GM18858 (cell line): ENCODE results near the gene CDK2AP2.
"Not testable (repeated sequence)": the region's sequence is repeated elsewhere in the genome, so short reads cannot be mapped to it uniquely, and the experiment has no call there.

Experiments used
- ATAC-seq: cut with Tn5 transposase; IDR thresholded peaks from one replicate; pipeline ENCODE4 v1.9.1; 2021; ENCODE audit not compliant: unreplicated experiment

Gene CDK2AP2

DNA sequence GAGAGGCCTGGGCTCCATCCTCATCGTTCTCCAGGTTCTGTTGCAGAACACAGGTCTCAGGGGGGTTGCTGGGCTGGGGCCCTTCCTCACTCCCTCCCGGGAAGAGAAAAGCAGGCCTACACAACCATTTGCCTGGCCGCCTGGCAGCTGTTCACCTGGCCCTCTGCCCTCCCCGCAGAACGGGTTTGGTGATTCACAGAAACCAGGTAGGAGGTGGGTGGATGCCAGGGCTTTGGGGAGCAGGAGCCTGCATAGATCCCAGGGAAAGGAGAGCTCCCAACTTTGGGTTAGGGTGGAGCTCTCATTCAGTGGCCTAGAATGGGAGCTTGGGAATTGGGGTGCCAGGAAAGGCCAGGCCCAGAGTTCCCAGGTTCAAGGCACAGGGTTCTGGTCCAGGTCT lies 39.9 kb downstream of the CDK2AP2 start:
- no peak for ATAC-seq

DNA sequence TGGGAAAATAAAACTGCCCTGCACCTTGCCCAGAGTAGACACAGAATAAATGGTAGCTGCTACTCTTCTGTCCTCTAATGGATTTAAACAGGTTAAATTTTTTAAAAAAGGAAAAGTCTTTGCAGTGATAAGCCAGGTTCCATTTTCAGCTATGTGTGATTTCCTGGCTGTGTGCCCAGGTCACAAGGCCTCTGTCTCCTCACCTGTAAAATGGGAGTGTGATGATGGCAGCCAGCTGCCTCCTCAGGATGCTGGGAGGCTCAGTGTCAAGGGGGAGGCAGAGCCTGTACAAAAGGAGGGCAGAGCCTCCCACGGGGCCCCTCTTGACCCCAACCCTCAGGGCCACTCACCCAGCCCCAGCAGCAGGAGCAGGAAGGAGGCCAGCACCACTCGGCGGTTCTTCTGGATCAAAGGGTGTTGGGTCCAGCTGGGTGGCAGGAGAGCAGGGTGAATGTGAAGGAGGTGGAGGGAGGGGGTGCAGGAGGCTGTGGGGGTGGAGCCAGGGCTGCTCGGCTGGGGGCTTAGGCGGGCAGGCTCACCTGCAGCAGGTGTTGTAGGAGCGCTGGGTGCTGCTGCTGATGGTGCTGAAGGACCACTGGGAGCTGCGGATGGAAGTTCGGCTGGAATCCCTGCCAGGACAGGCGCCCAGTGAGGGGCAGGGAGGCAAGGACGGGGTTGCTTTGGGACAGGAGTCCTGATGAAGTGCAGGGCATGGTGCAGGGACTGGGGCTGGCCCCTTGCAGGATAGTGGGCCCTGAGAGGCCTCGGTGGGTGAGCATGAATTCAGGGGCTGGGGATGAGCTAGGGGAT lies 40.8 kb downstream of the CDK2AP2 start:
- no peak for ATAC-seq

DNA sequence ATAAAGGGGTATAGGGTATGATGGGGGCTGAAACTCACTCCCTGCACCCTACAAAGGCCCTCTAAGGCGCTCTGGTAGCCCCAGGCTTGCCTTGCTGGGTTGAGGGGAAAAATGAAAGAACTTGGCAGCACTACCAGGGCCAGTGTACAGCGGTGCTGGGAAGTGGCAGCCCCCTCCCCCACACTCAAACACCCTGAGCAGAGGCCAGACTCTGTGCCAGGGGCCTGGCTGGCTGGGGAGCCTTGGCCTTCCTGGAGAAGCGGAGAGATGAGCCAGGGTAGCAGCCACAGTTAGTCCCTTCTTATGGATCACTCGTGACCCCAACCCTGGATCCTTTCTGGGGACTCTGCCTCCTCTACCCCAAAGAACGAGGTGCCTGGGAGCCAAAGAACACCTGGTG lies 41.6 kb downstream of the CDK2AP2 start:
- ATAC-seq, result no peak

DNA sequence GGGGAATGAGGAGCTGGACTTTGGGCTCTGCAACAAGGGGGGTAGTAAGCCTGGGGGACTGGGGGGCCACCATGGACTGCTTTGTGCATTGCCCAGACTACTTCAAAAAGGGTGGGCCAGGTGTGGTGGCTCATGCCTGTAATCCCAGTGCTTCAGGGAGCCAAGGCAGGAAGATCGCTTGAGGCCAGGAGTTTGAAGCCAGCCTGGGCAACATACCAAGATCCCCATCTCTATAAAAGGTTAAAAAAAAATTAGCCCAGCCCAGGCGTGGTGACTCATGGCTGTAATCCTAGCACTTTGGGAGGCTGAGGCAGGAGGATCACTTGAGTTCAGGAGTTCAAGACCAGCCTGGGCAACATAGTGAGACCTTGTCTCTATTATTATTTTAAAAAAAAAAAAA lies 42.4 kb downstream of the CDK2AP2 start:
- not testable (repeated sequence) for ATAC-seq

DNA sequence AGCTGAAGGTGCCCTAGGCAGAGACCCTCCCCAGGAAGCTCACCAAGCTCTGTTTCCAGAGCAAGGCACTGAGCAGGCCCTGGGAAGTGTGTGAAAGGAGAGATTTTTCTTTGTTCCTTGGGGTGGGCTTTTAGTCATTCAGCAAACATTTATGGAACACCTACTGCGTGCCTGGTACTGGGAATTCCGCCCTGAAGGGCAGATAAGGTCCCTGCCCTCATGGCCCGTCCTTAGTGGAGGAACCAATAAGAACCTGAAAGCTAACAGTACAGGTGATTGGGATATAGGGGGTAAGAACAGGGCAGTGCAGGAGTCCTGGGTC lies 42.8 kb downstream of the CDK2AP2 start:
- ATAC-seq, result no peak

DNA sequence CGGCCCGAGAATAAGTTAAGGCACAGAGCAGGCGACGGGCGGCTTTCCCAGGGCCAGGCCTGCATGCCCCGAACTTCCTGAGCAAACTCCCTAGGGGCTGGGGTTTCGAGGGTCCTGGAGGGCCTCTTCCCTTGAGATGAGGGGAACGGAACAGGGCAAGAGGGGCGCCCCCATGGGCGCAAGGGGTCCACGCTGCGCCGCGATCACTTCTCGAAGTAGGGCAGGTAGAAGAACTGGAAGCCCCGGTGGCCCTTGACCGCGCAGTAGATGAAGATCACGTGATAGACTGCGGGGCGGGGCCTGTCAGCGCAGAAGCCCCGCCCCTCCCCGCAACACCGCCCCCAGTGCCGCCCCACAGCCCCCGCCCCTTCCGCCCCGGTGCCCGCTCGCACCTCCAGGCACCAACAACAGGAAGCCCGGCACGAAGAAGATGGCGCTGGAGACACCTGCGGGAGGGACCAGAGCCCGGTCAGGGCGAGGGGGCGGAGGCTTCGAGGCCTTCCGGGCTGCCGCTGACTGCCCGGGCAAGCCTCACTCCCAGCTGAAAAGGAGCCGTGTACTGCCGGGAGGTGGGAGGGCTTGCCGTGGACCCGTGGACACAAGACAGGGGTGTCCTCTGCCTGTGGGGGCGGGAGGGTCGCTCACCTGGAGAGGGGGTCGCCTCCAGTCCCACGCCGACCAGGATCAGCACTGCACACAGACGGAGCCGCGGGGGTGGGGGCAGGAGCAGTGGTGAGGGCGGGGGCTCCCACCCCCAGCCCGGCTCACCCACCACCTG lies 43.4 kb downstream of the CDK2AP2 start:
- ATAC-seq, result peak; percentile 37

DNA sequence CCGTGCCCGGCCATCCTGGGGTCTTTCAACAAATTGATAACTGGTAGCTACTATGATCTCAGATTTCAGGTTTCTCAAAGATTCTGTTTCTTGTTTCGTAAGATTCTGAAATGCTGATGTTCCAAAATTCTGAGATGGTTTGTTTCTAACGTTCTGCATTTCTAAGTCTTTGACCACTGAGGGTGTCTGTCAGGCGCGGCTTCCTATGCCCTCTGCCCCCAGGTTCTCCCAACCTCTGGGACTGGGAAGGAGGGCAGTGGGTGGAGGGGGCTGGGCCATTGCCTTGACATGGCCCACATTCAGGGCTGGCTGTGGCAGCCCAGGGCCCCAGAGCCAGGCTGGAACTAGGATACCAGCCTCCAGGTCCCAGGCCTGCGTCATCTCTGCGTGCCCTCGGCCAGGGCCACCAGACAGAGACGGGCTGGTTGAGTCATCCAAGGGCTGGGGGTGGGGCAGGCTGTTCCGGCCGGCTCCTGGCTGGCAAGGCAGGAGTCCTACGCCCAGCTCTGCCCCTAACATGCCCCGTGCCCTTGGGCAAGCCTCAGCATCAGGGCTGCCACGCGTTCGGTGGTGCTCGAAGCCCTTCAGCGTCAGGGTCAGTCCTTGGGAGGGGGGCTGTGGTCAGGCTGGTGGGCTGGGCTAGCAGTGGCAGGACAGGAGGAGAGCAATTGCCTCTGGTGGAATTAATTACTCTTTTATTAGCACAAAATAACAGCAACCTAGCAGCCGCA lies 44.1 kb downstream of the CDK2AP2 start:
- no peak for ATAC-seq

DNA sequence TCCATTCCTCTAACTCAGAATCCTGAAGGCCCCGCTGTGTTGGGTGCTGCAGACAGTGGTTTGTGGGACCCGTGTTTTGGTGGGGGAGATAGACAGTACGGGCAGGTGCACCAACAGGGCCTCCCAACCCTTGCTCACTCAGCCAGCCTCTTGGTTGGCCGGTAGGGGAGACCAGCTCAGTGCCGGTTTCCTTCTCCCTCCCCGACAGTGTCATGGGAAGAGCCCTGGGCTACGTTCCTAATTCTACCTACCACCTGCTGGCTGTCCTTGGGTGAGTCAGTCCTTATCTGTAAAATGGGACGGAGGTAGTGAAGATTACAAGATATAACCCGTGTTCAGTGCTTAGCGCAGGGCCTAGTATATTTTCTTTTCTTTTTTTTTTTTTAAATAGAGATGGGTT lies 44.8 kb downstream of the CDK2AP2 start:
- no peak for ATAC-seq

DNA sequence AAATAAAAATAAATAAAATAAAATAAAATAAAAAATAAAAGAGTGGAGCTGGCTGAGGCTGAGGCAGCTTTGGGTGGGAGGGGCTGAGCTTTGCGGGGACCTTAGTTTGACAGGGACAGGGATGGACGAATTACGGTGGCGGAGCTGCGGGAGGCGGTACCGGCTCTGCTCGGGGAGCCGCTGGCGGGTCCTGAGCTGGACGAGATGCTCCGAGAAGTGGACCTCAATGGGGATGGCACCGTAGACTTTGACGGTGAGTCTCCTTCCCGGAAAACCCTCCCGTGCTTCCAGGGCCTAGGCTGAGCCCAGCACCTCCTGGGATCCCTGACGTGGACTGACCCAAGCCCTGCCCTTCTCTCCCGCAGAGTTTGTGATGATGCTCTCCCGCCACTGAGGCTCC lies 49.7 kb downstream of the CDK2AP2 start:
- ATAC-seq, result no peak

DNA sequence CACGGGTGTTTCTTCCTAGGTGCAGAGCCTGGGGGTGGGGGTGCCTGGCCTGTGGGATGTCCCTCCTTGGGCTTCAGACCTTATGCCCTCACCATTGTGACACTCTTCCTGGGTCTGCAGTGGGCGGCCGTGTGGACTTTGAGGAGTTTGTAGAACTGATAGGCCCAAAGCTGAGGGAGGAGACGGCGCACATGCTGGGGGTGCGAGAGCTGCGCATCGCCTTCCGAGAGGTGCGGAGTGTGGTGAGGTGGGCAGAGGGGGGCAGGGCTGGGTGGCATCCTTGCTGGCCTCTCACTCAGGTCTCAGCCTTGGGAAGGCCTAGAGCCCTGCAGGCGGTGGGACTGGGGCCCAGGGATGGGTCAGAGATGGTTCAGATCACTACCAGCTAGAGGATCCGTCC lies 50.5 kb downstream of the CDK2AP2 start:
- no peak for ATAC-seq
